GM19324 (cell line): ENCODE results near the gene PPFIA2.

Source experiments
- ATAC-seq: cut with Tn5 transposase; IDR thresholded peaks from one replicate; pipeline ENCODE4 v1.9.1; 2021; ENCODE audit warnings: mild to moderate bottlenecking, moderate library complexity; ENCODE audit not compliant: unreplicated experiment, low FRiP score

The PPFIA2 gene

DNA sequence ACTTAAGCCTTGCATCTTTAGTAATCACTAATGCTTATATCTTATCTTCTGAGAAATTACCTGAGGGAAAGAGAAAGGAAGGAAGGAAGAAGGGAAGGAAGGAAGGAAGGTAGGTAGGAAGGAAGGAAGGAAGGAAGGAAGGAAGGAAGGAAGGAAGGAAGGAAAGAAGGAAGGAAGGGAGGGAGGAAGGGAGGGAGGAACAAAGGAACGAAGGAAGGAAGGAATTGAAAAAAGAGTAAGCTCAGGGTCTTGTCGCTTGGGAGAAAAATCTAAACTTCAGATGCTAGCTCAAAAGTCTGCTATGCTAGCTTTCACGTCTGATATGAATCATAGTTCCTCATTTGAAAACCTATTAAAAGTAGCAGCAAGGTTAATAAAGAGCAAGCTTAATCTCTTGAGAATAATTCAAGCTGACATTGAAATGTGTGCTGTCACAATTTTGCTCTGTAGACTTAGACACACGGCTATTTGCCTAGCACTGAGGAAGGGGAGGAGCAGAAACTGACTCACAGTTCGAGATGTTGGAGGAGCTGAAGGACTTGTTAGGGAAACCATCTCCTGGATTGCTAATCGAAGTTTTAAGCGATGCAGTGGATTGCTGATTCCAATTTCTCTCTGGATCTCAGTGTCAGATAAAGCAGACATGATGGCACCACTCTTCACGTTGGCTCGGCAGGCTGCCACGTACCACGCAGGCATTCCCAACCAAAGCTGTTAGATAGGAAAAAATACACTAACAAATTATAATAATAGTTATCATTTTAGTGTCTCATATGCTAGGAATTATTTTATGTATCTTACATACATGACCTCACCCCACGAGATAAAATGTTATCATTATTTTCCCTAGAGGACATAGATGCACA is 464.6 kb downstream of the PPFIA2 start:
- ATAC-seq: no peak

GRCh38 chr12:81288651-81289050 is 470.5 kb downstream of the PPFIA2 start:
- ATAC-seq: no peak

- no peak for ATAC-seq
Measured at GRCh38 chr12:81284137-81284536, 475.0 kb downstream of the PPFIA2 start.

DNA sequence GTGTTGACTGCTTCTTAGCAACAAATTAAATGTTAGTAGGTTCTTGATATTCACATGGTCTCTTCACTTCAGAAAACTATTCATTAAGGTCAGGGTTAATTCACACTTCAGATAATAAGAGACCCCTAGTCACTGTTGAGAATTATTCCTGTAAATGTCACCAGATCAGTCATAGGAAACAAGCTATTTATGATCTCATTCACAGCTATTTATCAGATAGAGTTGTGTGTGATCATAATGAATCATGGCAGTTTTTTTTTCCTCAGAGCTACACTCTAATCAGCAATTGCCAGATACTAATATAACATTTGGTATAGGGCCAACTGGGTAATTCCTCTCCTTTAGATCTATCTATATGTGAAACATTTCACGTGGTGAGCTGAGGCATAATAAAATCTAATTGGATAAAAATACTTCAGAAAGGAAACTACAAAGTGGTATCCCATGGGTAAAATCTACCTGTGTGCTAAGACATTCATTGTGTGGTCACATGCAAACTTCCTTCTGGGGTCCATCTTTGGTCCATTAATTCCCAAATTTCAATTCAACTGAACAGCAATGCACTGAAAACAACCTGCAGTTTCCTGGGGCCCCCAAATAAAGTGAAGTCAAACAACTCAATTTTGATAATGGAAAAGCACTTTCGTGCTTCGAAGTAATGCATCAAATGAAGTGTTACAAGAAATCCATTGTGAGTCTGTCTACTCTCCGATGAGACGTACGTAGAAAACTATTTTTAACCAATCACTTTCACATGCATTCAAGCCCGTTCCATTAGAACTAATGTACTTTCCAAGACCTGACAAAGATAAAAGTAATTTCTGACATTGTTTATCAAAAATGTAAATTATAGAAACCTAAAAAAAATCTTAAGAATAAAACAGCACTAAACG is 484.3 kb downstream of the PPFIA2 start:
- ATAC-seq: no peak

GRCh38 chr12:81270385-81270784 is 488.8 kb downstream of the PPFIA2 start:
- ATAC-seq: no peak

DNA sequence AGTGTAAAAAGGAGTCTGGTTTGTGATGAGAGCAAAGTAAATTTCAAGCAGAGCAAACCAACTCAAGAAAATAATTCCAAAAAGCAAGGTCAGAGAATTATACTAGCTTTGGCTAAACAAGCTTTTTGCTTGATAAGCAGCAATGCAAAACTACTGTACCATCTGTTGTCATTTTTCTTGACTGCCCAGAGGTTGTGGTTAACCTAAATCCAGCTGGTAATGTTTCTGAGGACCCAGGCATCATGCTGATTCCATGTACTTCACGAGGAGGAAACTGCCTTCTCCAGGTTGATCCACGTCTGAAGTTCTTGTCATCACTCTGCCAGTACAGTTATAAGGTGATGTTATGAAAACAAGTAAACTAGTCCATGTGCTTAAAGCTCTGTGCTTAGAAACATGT is 496.1 kb downstream of the PPFIA2 start:
- ATAC-seq: no peak

- ATAC-seq: no peak
Measured at GRCh38 chr12:81261508-81262207, 497.5 kb downstream of the PPFIA2 start.

GRCh38 chr12:81259360-81259759 is 499.8 kb downstream of the PPFIA2 start:
- ATAC-seq: no peak

- no peak for ATAC-seq
Measured at GRCh38 chr12:81257947-81258551, 501.1 kb downstream of the PPFIA2 start.

DNA sequence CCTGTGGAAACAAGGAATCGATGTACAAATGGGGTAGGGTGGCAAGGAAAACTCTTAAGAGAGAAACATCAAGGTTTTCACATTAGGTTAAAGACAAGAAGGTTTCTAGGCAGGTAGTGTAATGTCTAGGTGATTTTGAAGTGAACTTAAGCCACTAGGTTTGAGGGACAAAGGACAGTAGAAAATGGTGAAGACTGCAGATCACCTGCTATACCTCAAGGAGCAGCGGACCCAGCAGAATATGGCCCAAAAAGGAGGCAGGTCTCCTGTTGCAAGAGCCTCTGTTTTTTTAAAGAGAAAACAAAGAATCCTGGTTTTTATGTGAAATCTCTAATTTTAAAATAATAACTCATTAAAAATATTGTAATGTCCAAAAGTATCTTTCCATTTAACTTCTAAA is 503.2 kb downstream of the PPFIA2 start:
- ATAC-seq: no peak

GRCh38 chr12:81255456-81255855 is 503.7 kb downstream of the PPFIA2 start:
- no peak for ATAC-seq

DNA sequence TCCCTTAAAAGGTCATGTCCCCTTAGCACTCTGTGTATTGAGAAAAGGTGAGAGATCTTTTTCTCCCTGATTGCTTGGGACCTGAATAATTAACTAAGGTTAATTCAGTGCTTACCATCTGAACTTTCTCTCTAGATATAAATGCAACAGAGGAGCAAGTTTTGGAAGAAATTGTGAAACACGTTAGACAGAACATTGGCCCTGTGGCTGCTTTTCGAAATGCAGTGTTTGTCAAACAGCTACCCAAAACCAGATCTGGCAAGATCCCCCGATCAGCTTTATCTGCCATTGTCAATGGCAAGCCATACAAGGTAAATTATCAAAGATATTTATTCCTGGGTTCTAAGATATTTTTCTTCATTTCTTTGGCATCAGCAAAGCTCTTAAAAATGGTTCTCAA is 505.8 kb downstream of the PPFIA2 start:
- ATAC-seq: no peak

DNA sequence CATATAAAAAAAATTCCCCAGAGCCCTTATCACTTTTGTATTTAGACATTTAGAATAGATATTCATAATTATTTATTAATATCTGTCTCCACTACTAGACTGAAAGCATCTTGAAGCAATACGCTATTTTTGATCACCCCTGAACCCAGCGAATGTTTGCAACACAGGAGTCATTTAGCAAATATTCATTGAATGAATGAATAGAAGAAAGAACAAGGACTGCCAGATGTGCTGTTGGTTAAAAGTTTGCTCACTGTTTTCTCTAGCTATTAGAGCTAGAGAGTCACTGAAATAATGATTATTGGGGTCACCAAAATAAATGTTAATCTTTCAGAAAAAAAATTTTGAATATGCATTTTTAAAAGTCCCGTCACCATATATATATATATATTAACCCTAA is 506.9 kb downstream of the PPFIA2 start:
- ATAC-seq: no peak

- ATAC-seq: no peak
Measured at GRCh38 chr12:81249976-81250375, 509.2 kb downstream of the PPFIA2 start.

GRCh38 chr12:81245907-81246570 is 513.1 kb downstream of the PPFIA2 start:
- no peak for ATAC-seq

- no peak for ATAC-seq
Measured at GRCh38 chr12:81245458-81245857, 513.7 kb downstream of the PPFIA2 start.

GRCh38 chr12:81231574-81232368 is 527.4 kb downstream of the PPFIA2 start:
- no peak for ATAC-seq

- ATAC-seq: no peak
Measured at GRCh38 chr12:81229759-81230158, 529.4 kb downstream of the PPFIA2 start.

DNA sequence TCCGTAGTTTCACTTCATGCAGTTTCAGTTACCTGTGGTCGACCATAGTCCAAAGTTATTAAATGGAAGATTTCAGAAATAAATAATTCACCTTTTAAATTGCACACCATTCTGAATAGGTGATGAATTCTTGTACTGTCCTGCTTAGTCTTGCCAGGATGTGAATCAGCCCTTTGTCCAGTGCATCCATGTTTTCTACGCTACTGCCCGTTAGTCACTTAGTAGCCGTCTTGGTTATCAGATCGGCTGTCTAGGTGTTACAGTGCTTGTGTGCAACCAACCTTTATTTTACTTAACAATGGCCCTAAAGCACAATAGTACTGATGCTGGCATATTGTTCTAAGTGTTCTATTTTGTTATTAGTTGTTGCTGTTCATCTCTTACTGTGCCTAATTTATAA is 534.5 kb downstream of the PPFIA2 start:
- no peak for ATAC-seq
